DND-41 (cell line): Measurements from ENCODE around the gene PPIB.

Experiments
- ATAC-seq: fragments of 200-7000 bp; cut with Tn5 transposase; 3 replicates; pipeline ENCODE4 v1.9.1; 2021; ENCODE audit warnings: low read depth; ENCODE audit not compliant: insufficient read depth
- DNase-seq: peaks from one replicate; pipeline ENCODE4 v3.0.0-alpha.2; 2020
- H2AFZ ChIP-seq: 2 replicates; pipeline ENCODE4 v1.6.0; 2012; ENCODE audit warnings: low read depth, low read length
- H3K27ac ChIP-seq: 2 replicates; pipeline ENCODE4 v1.5.1; 2012; ENCODE audit warnings: low read length, inconsistent platforms
- H3K27me3 ChIP-seq: fragments of 200-600 bp; sonication (generic); 2 replicates; pipeline ENCODE4 v1.6.0; 2012; ENCODE audit warnings: low read length, mild to moderate bottlenecking, inconsistent platforms; ENCODE audit not compliant: insufficient read depth, poor library complexity
- H3K36me3 ChIP-seq: 2 replicates; pipeline ENCODE4 v1.5.1; 2012; ENCODE audit warnings: low read length, inconsistent platforms; ENCODE audit not compliant: insufficient read depth
- H3K4me1 ChIP-seq: 2 replicates; pipeline ENCODE4 v1.5.1; 2012; ENCODE audit warnings: mild to moderate bottlenecking, low read length; ENCODE audit not compliant: insufficient read depth
- H3K4me2 ChIP-seq: 2 replicates; pipeline ENCODE4 v1.6.0; 2012; ENCODE audit warnings: mild to moderate bottlenecking, moderate library complexity, low read length, inconsistent platforms; ENCODE audit not compliant: insufficient read depth
- H3K4me3 ChIP-seq, 2 experiments: fragments of 200-600 bp in 1 of 2; shearing (Covaris generic) in 1 of 2; 2 replicates each; pipeline ENCODE4 v1.5.1; 2012 to 2016; ENCODE audit warnings: inconsistent platforms in 2 of 2, low read length in 2 of 2, mild to moderate bottlenecking in 2 of 2, low read depth in 1 of 2, moderate library complexity in 1 of 2
- H3K79me2 ChIP-seq: 2 replicates; pipeline ENCODE4 v1.6.0; 2012; ENCODE audit warnings: low read length, inconsistent platforms; ENCODE audit not compliant: insufficient read depth
- H3K9ac ChIP-seq: 2 replicates; pipeline ENCODE4 v1.6.0; 2012; ENCODE audit warnings: low read depth, mild to moderate bottlenecking, inconsistent platforms, low read length, moderate library complexity
- H3K9me3 ChIP-seq: 2 replicates; pipeline ENCODE4 v1.5.1; 2012; ENCODE audit warnings: low read length, moderate library complexity, mild to moderate bottlenecking, inconsistent platforms; ENCODE audit not compliant: insufficient read depth, severe bottlenecking
- H4K20me1 ChIP-seq: 2 replicates; pipeline ENCODE4 v1.6.0; 2012; ENCODE audit warnings: low read length; ENCODE audit not compliant: insufficient read depth
- CTCF ChIP-seq: IDR thresholded peaks from 2 replicates; pipeline ENCODE4 v1.5.1; 2012; ENCODE audit warnings: borderline replicate concordance, low read length, moderate library complexity, mild to moderate bottlenecking; ENCODE audit not compliant: poor library complexity, severe bottlenecking; ENCODE audit errors: extremely low read depth
- EZH2 ChIP-seq: IDR thresholded peaks from 3 replicates; pipeline ENCODE4 v1.6.1; 2012; ENCODE audit warnings: borderline replicate concordance, low read depth, mild to moderate bottlenecking, moderate library complexity, low read length, inconsistent platforms; ENCODE audit not compliant: severe bottlenecking

The PPIB gene

GRCh38 chr15:64138331-64138941, 24.4 kb downstream of the PPIB start:
- no peaks in the 10 kb centered on the region; the same call in 1 of the 2 replicates for H4K20me1 ChIP-seq
- no peak overlapping the region for H3K4me2 ChIP-seq
- no peak for ATAC-seq
- TF ChIP-seq EZH2 (no peak), CTCF (no peak)
- H2AFZ ChIP-seq = no peak overlapping the region
- no peak overlapping the region for H3K27ac ChIP-seq
- H3K4me3 ChIP-seq = no peak overlapping the region
- H3K4me1 ChIP-seq = no peaks in the 10 kb centered on the region
- no peak for DNase-seq
- H3K9me3 ChIP-seq = no peaks in the 10 kb centered on the region
- H3K9ac ChIP-seq = no peak overlapping the region
- peaks cover 64% of the 10 kb centered on the region for H3K36me3 ChIP-seq
- H3K27me3 ChIP-seq = no peaks in the 10 kb centered on the region
- no peaks in the 10 kb centered on the region for H3K79me2 ChIP-seq

GRCh38 chr15:64137226-64137833, 25.5 kb downstream of the PPIB start:
- Histone ChIP-seq H3K79me2 (no peaks in the 10 kb centered on the region), H3K4me2 (no peak overlapping the region), H3K27me3 (no peaks in the 10 kb centered on the region), H3K4me1 (no peaks in the 10 kb centered on the region), H3K9me3 (no peaks in the 10 kb centered on the region), H2AFZ (no peak overlapping the region), H3K27ac (no peak overlapping the region), H4K20me1 (no peaks in the 10 kb centered on the region; the same call in 1 of the 2 replicates), H3K36me3 (peaks cover 66% of the 10 kb centered on the region), H3K4me3 (no peak overlapping the region), H3K9ac (no peak overlapping the region)
- DNase-seq = no peak
- 0 out of 3 replicates have a peak, but pooled peaks have one; percentile 14 for ATAC-seq
- TF ChIP-seq CTCF (no peak), EZH2 (no peak)

- H3K9me3 ChIP-seq = no peaks in the 10 kb centered on the region
- ATAC-seq = no peak
- H3K79me2 ChIP-seq = no peaks in the 10 kb centered on the region
- H4K20me1 ChIP-seq = no peaks in the 10 kb centered on the region
- no peak overlapping the region for H3K4me2 ChIP-seq
- no peaks in the 10 kb centered on the region for H3K27me3 ChIP-seq
- H3K27ac ChIP-seq = no peak overlapping the region
- no peak overlapping the region for H2AFZ ChIP-seq
- H3K4me3 ChIP-seq = no peak overlapping the region
- no peak for DNase-seq
- TF ChIP-seq CTCF (no peak), EZH2 (no peak)
- H3K36me3 ChIP-seq = peaks cover 70% of the 10 kb centered on the region
- no peak overlapping the region for H3K9ac ChIP-seq
- no peaks in the 10 kb centered on the region for H3K4me1 ChIP-seq
Measured at GRCh38 chr15:64136347-64136746, 26.5 kb downstream of the PPIB start.
